ENCODE data around the gene SHC3. TPM values are rescaled to one million over a fixed set of nuclear protein-coding genes. Genes with fewer than 3 reads are reported as not detected.

SHC3 gene
- total and polyA plus RNA-seq, 9 of the 15 experiments (the other 6 are each of a cell fraction or from before 2014, with no cell fraction given), result not detected

- H3K9me1 ChIP-seq (ENCODE audit: control insufficient read depth, insufficient read depth, low read length), result no peaks in the 10 kb centered on the region
- no peaks in the 10 kb centered on the region for H3K79me2 ChIP-seq (ENCODE audit: control insufficient read depth, insufficient read depth, low read length)
- H3K4me3 ChIP-seq, result no peak overlapping the region
- no TSS peak for BruUV-seq (replicated peaks)
- in situ Hi-C loops (cut with MboI) (no loop called here), intact Hi-C loops (cut with micrococcal nuclease) (loop anchor here (10.0 kb wide), 1 partner anchor 311 kb away; no protein-coding TSS in a partner anchor)
- H3K4me1 ChIP-seq (replicated peaks in 1 of 2; ENCODE audit: control insufficient read depth in 2 of 2, insufficient read depth in 2 of 2, low read length in 2 of 2), result peaks cover under 1 to 11% of the 10 kb centered on the region in 2 experiments; a peak in 3 of 5 replicates
- no peaks in the 10 kb centered on the region for H3K9me3 ChIP-seq (replicated peaks; ENCODE audit: control insufficient read depth, insufficient read depth, low read depth, low read length)
- 30% methylated on average over 6 of the region's 6 CpGs for WGBS (ENCODE audit: insufficient coverage, low coverage, missing lambda C conversion rate)
- DNase-seq (ENCODE audit: extremely low read depth in 1 of 4, low spot score in 3 of 4) (no peak), FAIRE-seq (no peak), ATAC-seq (no peak)
- ChIA-PET CTCF (ENCODE audit: low intra/inter-chr PET ratio) (no interaction called here), POLR2A (interaction anchor here (0.6 kb wide), 1 partner anchor 322 kb away, joined by 3 read pairs; no protein-coding TSS in a partner anchor)
- no peak overlapping the region for H3K9ac ChIP-seq (ENCODE audit: insufficient read depth in 1 of 2, low read depth in 2 of 2, low read length in 2 of 2)
- H2AFZ ChIP-seq (ENCODE audit: low read depth, low read length), result no peak overlapping the region
- H3K27me3 ChIP-seq (ENCODE audit: control insufficient read depth in 2 of 2, insufficient read depth in 2 of 2, low read length in 2 of 2), result peaks cover 0 to 17% of the 10 kb centered on the region in 2 experiments; a peak in 2 of 5 replicates
- no peaks in the 10 kb centered on the region for H3K36me3 ChIP-seq (ENCODE audit: control insufficient read depth, insufficient read depth, low read length)
- no peak overlapping the region for H3K4me2 ChIP-seq (ENCODE audit: insufficient read depth, low read length)
- H3K27ac ChIP-seq (ENCODE audit: extremely low read depth, low read depth, low read length), result no peak overlapping the region
- H4K20me1 ChIP-seq (replicated peaks; ENCODE audit: control insufficient read depth, insufficient read depth, low read length), result no peaks in the 10 kb centered on the region
- TF ChIP-seq KHSRP (IDR thresholded peaks at IDR 0.05), result no peak
- TF ChIP-seq SP1 (CRISPR knock-in tag; IDR thresholded peaks at IDR 0.05), result no peak
- TF ChIP-seq TFAM (CRISPR knock-in tag; conservative IDR thresholded peaks at IDR 0.05), result no peak
- TF ChIP-seq PBX2 (CRISPR knock-in tag; IDR thresholded peaks at IDR 0.05; ENCODE audit: low read depth), result no peak
- no peak for TF ChIP-seq PBX2 (tag; conservative IDR thresholded peaks at IDR 0.05; ENCODE audit: low read depth)
- no peak for TF ChIP-seq SMARCA5 (IDR thresholded peaks at IDR 0.05)
- TF ChIP-seq PPARD (CRISPR knock-in tag; IDR thresholded peaks at IDR 0.05), result no peak
- no peak for TF ChIP-seq ATF1 (CRISPR knock-in tag; IDR thresholded peaks at IDR 0.05)
- no peak for TF ChIP-seq ATF1 (tag; IDR thresholded peaks at IDR 0.05)
- TF ChIP-seq ZBTB17 (CRISPR knock-in tag; IDR thresholded peaks at IDR 0.05), result no peak
- TF ChIP-seq KLF1 (tag; IDR thresholded peaks at IDR 0.05), result no peak
- no peak for TF ChIP-seq TARDBP (IDR thresholded peaks at IDR 0.05)
Observed at GRCh38 chr9:88995627-88996026, 183.0 kb downstream of the SHC3 start.
